HepG2 (cell line): ENCODE measurements around the gene ZMIZ1. TPM values are rescaled to one million over a fixed set of nuclear protein-coding genes. Genes with fewer than 3 reads are reported as not detected.

Source experiments
- ARHGAP35 ChIP-seq: sonication (generic); formaldehyde crosslinking; IDR thresholded peaks from 2 replicates; pipeline ENCODE4 v1.9.0; 2022; ENCODE audit warnings: mild to moderate bottlenecking, inconsistent platforms, moderate library complexity, missing genetic modification reagents, borderline replicate concordance
- ATAD3A ChIP-seq: sonication (generic); formaldehyde crosslinking; IDR thresholded peaks from 2 replicates; pipeline ENCODE4 v1.4.0; 2020; ENCODE audit warnings: missing genetic modification reagents
- FIP1L1 ChIP-seq: fragments of 200-400 bp; formaldehyde crosslinking; IDR thresholded peaks from 2 replicates; pipeline ENCODE4 v1.6.1; 2018; ENCODE audit warnings: low read depth, mild to moderate bottlenecking, low read length, moderate library complexity, borderline replicate concordance; ENCODE audit not compliant: insufficient read depth
- FOXK1 ChIP-seq: sonication (generic); formaldehyde crosslinking; IDR thresholded peaks from 2 replicates; pipeline ENCODE4 v1.4.0; 2020; ENCODE audit warnings: low read depth, missing genetic modification reagents, borderline replicate concordance
- GABPB1 ChIP-seq: IDR thresholded peaks from 2 replicates; pipeline ENCODE4 v1.6.1; 2016; ENCODE audit warnings: mild to moderate bottlenecking, missing genetic modification reagents, moderate library complexity, missing compliant biosample characterization
- GATAD2A ChIP-seq: IDR thresholded peaks from 2 replicates; pipeline ENCODE4 v1.6.1; 2016
- HNRNPK ChIP-seq: fragments of 200-400 bp; formaldehyde crosslinking; IDR thresholded peaks from 2 replicates; pipeline ENCODE4 v1.6.1; 2018; ENCODE audit warnings: low read length, low read depth, moderate library complexity, mild to moderate bottlenecking; ENCODE audit not compliant: poor library complexity, severe bottlenecking
- HOXA7 ChIP-seq: sonication (generic); formaldehyde crosslinking; IDR thresholded peaks from 2 replicates; pipeline ENCODE4 v1.8.1; 2022; ENCODE audit warnings: mild to moderate bottlenecking, missing genetic modification reagents, moderate library complexity
- KLF13 ChIP-seq: sonication (generic); formaldehyde crosslinking; IDR thresholded peaks from 2 replicates; pipeline ENCODE4 v1.4.0; 2020; ENCODE audit warnings: mild to moderate bottlenecking, missing genetic modification reagents
- MAF1 ChIP-seq: sonication (generic); formaldehyde crosslinking; IDR thresholded peaks from 2 replicates; pipeline ENCODE4 v1.5.0; 2020; ENCODE audit warnings: missing genetic modification reagents, borderline replicate concordance
- MXD3 ChIP-seq: IDR thresholded peaks from 2 replicates; pipeline ENCODE4 v1.6.1; 2016; ENCODE audit warnings: mild to moderate bottlenecking, missing biosample characterization, missing genetic modification reagents
- NFKB2 ChIP-seq: sonication (generic); formaldehyde crosslinking; IDR thresholded peaks from 2 replicates; pipeline ENCODE4 v1.4.0; 2020; ENCODE audit warnings: missing genetic modification reagents, borderline replicate concordance
- RBM22 ChIP-seq: fragments of 200-400 bp; formaldehyde crosslinking; optimal IDR thresholded peaks from 2 replicates; pipeline ENCODE3; 2017; ENCODE audit warnings: mild to moderate bottlenecking, low read length, moderate library complexity
- RFX1 ChIP-seq: fragments of 450-650 bp; IDR thresholded peaks from 2 replicates; pipeline ENCODE4 v1.6.1; 2017
- SOX5 ChIP-seq: IDR thresholded peaks from 2 replicates; pipeline ENCODE4 v1.6.1; 2016; ENCODE audit warnings: borderline replicate concordance
- YY1 ChIP-seq: IDR thresholded peaks from 2 replicates; pipeline ENCODE4 v1.6.1; 2011; ENCODE audit warnings: low read length, low read depth, moderate library complexity, mild to moderate bottlenecking; ENCODE audit not compliant: insufficient read depth, insufficient replicate concordance
- ZBTB3 ChIP-seq: sonication (generic); formaldehyde crosslinking; IDR thresholded peaks from 2 replicates; pipeline ENCODE4 v1.4.0; 2020; ENCODE audit warnings: low read depth, mild to moderate bottlenecking, moderate library complexity, missing genetic modification reagents, borderline replicate concordance
- ZFY ChIP-seq: sonication (generic); formaldehyde crosslinking; IDR thresholded peaks from 2 replicates; pipeline ENCODE4 v1.4.0; 2020; ENCODE audit warnings: missing genetic modification reagents
- ZNF260 ChIP-seq: sonication (generic); formaldehyde crosslinking; IDR thresholded peaks from 2 replicates; pipeline ENCODE4 v1.4.0; 2020; ENCODE audit warnings: missing genetic modification reagents, low read depth, mild to moderate bottlenecking, borderline replicate concordance
- ZNF766 ChIP-seq: sonication (generic); formaldehyde crosslinking; IDR thresholded peaks from 2 replicates; pipeline ENCODE4 v1.5.0; 2020; ENCODE audit warnings: missing genetic modification reagents, borderline replicate concordance
- ZNF772 ChIP-seq: sonication (generic); formaldehyde crosslinking; IDR thresholded peaks from 2 replicates; pipeline ENCODE4 v1.5.0; 2020; ENCODE audit warnings: mild to moderate bottlenecking, missing genetic modification reagents
- ZNF780A ChIP-seq: sonication (generic); formaldehyde crosslinking; IDR thresholded peaks from 2 replicates; pipeline ENCODE4 v1.8.0; 2022; ENCODE audit warnings: mild to moderate bottlenecking, missing genetic modification reagents, moderate library complexity
- ZNF788 ChIP-seq: sonication (generic); formaldehyde crosslinking; IDR thresholded peaks from 2 replicates; pipeline ENCODE4 v1.5.0; 2020; ENCODE audit warnings: mild to moderate bottlenecking, missing genetic modification reagents, borderline replicate concordance
- polyA plus RNA-seq, 8 experiments: library from polyadenylated mRNA; depleted of rRNA in 3 of 8; stranded (reverse) in 7 of 8; unstranded in 1 of 8; fragments of >200 nt; fragmentation: Illumina TruSeq in 4 of 8; extraction: Trizol in 4 of 8; gene quantifications; 2 replicates each; pipeline versions ENCODE4 v1.2.1 to v1.2.3, GENCODE V29; 2011 to 2016; ENCODE audit warnings: low read depth in 4 of 8, missing spikeins in 1 of 8, mixed read lengths in 1 of 8; ENCODE audit not compliant: insufficient read depth in 1 of 8
- total RNA-seq, 5 experiments: library from RNA; depleted of rRNA; stranded (reverse); fragments of >200 nt; fragmentation: Illumina TruSeq; extraction: Trizol; gene quantifications; 2 replicates each; pipeline ENCODE4 v1.2.3, GENCODE V29; 2016; ENCODE audit warnings: low read depth in 1 of 5
- TF ChIP-seq, protein P1 (sequence below): sonication (generic); formaldehyde crosslinking; IDR thresholded peaks from 2 replicates; pipeline ENCODE4 v1.5.1; 2020; ENCODE audit warnings: mild to moderate bottlenecking, moderate library complexity, missing genetic modification reagents
- TF ChIP-seq, protein P2 (sequence below): sonication (generic); formaldehyde crosslinking; IDR thresholded peaks from 2 replicates; pipeline ENCODE4 v1.8.0; 2022; ENCODE audit warnings: missing genetic modification reagents, mild to moderate bottlenecking, borderline replicate concordance
- TF ChIP-seq, protein P3 (sequence below), 2 experiments: fragments of 450-650 bp in 1 of 2; sonication (generic) in 1 of 2; formaldehyde crosslinking; IDR thresholded peaks; 2 replicates each; pipeline versions ENCODE4 v1.5.0 to v1.8.0; 2020 to 2022; ENCODE audit warnings: mild to moderate bottlenecking in 1 of 2, missing genetic modification reagents in 1 of 2

Gene ZMIZ1
- total and polyA plus RNA-seq, 2 of the 13 experiments (the other 11 are each of a cell fraction or from before 2014, with no cell fraction given) = 5.3 to 10.2 TPM

GRCh38 chr10:79195091-79195923 lies 126.5 kb downstream of the ZMIZ1 start (continued):
- no peak for TF ChIP-seq YY1
- no peak for TF ChIP-seq SOX5 (CRISPR knock-in tag)
- TF ChIP-seq ZBTB3 (CRISPR knock-in tag) = no peak
- peak; percentile 43; the same call in 1 of the 2 replicates for TF ChIP-seq MXD3 (CRISPR knock-in tag)
- TF ChIP-seq ZNF766 (CRISPR knock-in tag) = no peak
- peak; percentile 72 for TF ChIP-seq RBM22
- TF ChIP-seq HNRNPK = no peak
- TF ChIP-seq RFX1 = no peak
- no peak for TF ChIP-seq MAF1 (CRISPR knock-in tag)
- peak; percentile 31; the same call in 1 of the 2 replicates for TF ChIP-seq ZNF788 (CRISPR knock-in tag)
- TF ChIP-seq ZNF260 (CRISPR knock-in tag) = no peak
- TF ChIP-seq FOXK1 (CRISPR knock-in tag) = no peak
- no peak for TF ChIP-seq ZNF780A (CRISPR knock-in tag)
- TF ChIP-seq ZNF772 (CRISPR knock-in tag) = 0 out of 2 replicates have a peak, but pooled peaks have one; percentile 54
- TF ChIP-seq GATAD2A (CRISPR knock-in tag) = no peak
- peak; percentile 53; the same call in 1 of the 2 replicates for TF ChIP-seq GABPB1 (CRISPR knock-in tag)
- no peak for TF ChIP-seq KLF13 (CRISPR knock-in tag)
- TF ChIP-seq, protein P1, sequence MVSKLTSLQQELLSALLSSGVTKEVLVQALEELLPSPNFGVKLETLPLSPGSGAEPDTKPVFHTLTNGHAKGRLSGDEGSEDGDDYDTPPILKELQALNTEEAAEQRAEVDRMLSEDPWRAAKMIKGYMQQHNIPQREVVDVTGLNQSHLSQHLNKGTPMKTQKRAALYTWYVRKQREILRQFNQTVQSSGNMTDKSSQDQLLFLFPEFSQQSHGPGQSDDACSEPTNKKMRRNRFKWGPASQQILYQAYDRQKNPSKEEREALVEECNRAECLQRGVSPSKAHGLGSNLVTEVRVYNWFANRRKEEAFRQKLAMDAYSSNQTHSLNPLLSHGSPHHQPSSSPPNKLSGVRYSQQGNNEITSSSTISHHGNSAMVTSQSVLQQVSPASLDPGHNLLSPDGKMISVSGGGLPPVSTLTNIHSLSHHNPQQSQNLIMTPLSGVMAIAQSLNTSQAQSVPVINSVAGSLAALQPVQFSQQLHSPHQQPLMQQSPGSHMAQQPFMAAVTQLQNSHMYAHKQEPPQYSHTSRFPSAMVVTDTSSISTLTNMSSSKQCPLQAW (CRISPR knock-in tag) = peak; percentile 59; the same call in 1 of the 2 replicates
- peak; percentile 24; the same call in 1 of the 2 replicates for TF ChIP-seq NFKB2 (CRISPR knock-in tag)
- no peak for TF ChIP-seq ATAD3A (CRISPR knock-in tag)
- TF ChIP-seq, protein P2, sequence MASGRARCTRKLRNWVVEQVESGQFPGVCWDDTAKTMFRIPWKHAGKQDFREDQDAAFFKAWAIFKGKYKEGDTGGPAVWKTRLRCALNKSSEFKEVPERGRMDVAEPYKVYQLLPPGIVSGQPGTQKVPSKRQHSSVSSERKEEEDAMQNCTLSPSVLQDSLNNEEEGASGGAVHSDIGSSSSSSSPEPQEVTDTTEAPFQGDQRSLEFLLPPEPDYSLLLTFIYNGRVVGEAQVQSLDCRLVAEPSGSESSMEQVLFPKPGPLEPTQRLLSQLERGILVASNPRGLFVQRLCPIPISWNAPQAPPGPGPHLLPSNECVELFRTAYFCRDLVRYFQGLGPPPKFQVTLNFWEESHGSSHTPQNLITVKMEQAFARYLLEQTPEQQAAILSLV = 0 out of 2 replicates have a peak, but pooled peaks have one; percentile 8
- TF ChIP-seq HOXA7 (CRISPR knock-in tag) = no peak
- no peak for TF ChIP-seq FIP1L1
- no peak for TF ChIP-seq ARHGAP35 (CRISPR knock-in tag)
- TF ChIP-seq, protein P3, sequence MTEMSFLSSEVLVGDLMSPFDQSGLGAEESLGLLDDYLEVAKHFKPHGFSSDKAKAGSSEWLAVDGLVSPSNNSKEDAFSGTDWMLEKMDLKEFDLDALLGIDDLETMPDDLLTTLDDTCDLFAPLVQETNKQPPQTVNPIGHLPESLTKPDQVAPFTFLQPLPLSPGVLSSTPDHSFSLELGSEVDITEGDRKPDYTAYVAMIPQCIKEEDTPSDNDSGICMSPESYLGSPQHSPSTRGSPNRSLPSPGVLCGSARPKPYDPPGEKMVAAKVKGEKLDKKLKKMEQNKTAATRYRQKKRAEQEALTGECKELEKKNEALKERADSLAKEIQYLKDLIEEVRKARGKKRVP (CRISPR knock-in tag; IDR thresholded peaks at IDR 0.05) = no peak
- 0 out of 2 replicates have a peak, but pooled peaks have one; percentile 29 for TF ChIP-seq ZFY (CRISPR knock-in tag)
